Mucosa of descending colon (tissue), 3 donors: Measurements from ENCODE around the gene DNAJA3. TPM values are rescaled to one million over a fixed set of nuclear protein-coding genes. Genes with fewer than 3 reads are reported as not detected.

Experiments used
- ATAC-seq: fragments of 200-7000 bp; cut with Tn5 transposase; one replicate; pipeline ENCODE4 v1.9.1; 2020; ENCODE audit warnings: mild to moderate bottlenecking, moderate library complexity
- DNase-seq, 3 donors: peaks; one replicate each; pipeline ENCODE4 v3.0.0-alpha.2; 2020
- H3K36me3 ChIP-seq: fragments of 200-600 bp; one replicate; pipeline ENCODE4 v1.8.0; 2021; ENCODE audit warnings: low read depth, mild to moderate bottlenecking
- H3K4me1 ChIP-seq: fragments of 200-600 bp; one replicate; pipeline ENCODE4 v1.8.0; 2021; ENCODE audit warnings: low read depth, mild to moderate bottlenecking
- H3K4me3 ChIP-seq: fragments of 200-600 bp; one replicate; pipeline ENCODE4 v1.8.0; 2021; ENCODE audit warnings: mild to moderate bottlenecking
- H3K9me3 ChIP-seq: fragments of 200-600 bp; one replicate; pipeline ENCODE4 v1.8.0; 2021; ENCODE audit warnings: mild to moderate bottlenecking
- intact Hi-C, 2 donors: fragments of 100-400 bp; cut with DNase I in 1 of 2; cut with micrococcal nuclease in 1 of 2; formaldehyde crosslinking; loops; one replicate each; pipeline versions ENCODE4 v1.11.0 to v1.11.1; 2022; cut with DNase I, micrococcal nuclease
- total RNA-seq, 3 donors: library from RNA; stranded (reverse); fragmentation: NEBNext Ultra II Directional in 2 of 3; extraction: Animal tissue kit (Norgen Biotek cat#: 25700) in 2 of 3; gene quantifications; one replicate each; pipeline versions ENCODE4 v1.2.1 to v1.2.4, GENCODE V29; 2021 to 2023
- TF ChIP-seq, protein P1 (sequence below): fragments of 200-600 bp; IDR thresholded peaks from one replicate; pipeline ENCODE4 v1.8.0; 2022; ENCODE audit warnings: antibody characterized with exemption, mild to moderate bottlenecking
- donor health status: DM: no; HTN: no; CAD: no; lungs with moderate emphysema.
- donor health status: DM: no; HTN: no; CAD: no.
- donor health status: DM: no; HTN: yes; CAD: no.

The DNAJA3 gene
- total RNA-seq, 3 donors from 2014 or later, result 47.0 to 58.3 (median 54.8) TPM

DNA sequence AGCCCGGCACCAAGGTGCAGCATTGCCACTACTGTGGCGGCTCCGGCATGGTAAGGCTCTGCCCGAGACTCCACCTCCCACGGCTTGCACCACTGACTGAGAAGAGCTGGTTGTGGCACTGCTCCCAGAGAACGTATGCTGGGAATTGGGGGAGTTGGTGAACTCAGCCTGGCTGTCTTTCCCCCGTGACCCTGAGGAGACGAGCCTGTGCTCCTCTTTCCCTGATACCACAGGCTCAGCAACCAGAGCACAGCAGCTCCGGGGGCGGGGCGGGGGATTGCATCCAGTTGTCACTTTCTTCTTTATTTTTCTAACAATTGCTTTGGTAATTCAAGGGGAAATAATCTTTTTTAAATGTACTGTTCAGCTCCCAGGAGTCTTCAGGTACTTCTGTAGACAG, 16.7 kb downstream of the DNAJA3 start:
- H3K9me3 ChIP-seq, result no peaks in the 10 kb centered on the region
- H3K4me3 ChIP-seq, result no peak overlapping the region
- peaks cover 4% of the 10 kb centered on the region for H3K36me3 ChIP-seq
- TF ChIP-seq, protein P1, sequence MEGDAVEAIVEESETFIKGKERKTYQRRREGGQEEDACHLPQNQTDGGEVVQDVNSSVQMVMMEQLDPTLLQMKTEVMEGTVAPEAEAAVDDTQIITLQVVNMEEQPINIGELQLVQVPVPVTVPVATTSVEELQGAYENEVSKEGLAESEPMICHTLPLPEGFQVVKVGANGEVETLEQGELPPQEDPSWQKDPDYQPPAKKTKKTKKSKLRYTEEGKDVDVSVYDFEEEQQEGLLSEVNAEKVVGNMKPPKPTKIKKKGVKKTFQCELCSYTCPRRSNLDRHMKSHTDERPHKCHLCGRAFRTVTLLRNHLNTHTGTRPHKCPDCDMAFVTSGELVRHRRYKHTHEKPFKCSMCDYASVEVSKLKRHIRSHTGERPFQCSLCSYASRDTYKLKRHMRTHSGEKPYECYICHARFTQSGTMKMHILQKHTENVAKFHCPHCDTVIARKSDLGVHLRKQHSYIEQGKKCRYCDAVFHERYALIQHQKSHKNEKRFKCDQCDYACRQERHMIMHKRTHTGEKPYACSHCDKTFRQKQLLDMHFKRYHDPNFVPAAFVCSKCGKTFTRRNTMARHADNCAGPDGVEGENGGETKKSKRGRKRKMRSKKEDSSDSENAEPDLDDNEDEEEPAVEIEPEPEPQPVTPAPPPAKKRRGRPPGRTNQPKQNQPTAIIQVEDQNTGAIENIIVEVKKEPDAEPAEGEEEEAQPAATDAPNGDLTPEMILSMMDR, result no peak
- intact Hi-C loops, result no loop called here
- no peak for ATAC-seq
- H3K4me1 ChIP-seq, result no peaks in the 10 kb centered on the region
- DNase-seq, result no peak

DNA sequence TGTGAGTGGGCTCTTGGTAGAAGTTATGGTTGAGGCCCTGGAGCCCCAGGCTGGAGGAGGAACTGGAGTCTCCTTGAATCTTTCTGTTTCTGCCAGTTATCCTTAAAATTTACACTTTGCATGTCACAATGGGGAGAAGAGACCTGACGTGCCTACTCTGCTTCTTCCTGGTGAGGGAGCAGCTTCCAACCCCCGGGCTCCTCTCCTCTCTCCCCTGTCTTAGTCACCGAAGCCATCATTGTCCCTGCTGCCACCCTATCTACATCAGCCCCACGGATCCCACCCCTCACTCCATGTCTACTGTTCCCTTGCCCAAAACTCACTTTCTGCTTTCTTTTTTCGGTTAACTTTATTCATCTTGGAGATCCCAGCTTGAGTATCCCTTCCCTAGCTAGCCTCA, 17.6 kb downstream of the DNAJA3 start:
- no peak overlapping the region for H3K4me3 ChIP-seq
- no peaks in the 10 kb centered on the region for H3K4me1 ChIP-seq
- H3K36me3 ChIP-seq, result peaks cover 4% of the 10 kb centered on the region
- TF ChIP-seq, protein P1, result no peak
- H3K9me3 ChIP-seq, result no peaks in the 10 kb centered on the region
- no peak for ATAC-seq
- intact Hi-C loops, result no loop called here
- no peak for DNase-seq

DNA sequence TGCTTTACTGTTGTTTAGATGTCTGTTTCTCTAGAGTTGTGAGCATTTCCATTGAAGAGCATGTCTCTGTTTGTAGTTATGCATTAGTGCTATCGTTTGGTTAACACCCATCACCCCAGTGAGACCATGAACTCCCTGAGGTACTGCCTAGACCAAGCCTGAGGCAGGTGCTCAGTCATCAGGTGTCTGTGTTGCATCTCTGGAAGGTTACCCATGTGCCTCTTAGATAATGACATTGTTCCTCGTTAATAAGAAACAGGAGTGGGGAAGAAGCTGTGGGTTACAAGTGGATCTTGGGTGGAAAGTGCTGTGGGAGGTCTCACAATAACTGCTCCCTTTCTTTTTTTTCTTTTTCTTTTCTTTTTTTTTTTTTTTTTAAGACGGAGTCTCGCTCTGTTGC, 18.3 kb downstream of the DNAJA3 start:
- H3K4me1 ChIP-seq, result no peaks in the 10 kb centered on the region
- DNase-seq (no peak), ATAC-seq (no peak)
- TF ChIP-seq, protein P1, result no peak
- no peaks in the 10 kb centered on the region for H3K9me3 ChIP-seq
- H3K36me3 ChIP-seq, result peaks cover 4% of the 10 kb centered on the region
- H3K4me3 ChIP-seq, result no peak overlapping the region
- intact Hi-C loops, result no loop called here

DNA sequence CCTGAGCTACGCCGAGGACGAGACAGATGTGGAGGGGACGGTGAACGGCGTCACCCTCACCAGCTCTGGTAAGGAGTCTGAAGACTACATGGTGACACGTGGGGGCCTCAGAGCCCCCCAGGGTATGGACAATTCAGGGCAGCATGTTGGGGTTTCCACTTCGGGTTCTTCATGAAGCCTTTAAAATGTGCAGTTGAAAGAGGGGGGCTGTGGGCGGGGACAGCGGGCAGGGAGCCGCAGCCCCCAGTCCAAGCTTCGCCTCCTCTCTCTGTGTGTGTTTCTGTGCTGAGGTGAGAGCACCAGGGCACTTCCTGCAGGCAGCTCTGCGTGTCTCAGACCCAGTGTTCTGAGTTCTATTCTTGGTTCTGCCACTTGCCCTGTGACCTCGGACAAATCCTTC, 24.8 kb downstream of the DNAJA3 start:
- DNase-seq (no peak), ATAC-seq (no peak)
- TF ChIP-seq, protein P1, result no peak
- H3K4me3 ChIP-seq, result no peak overlapping the region
- H3K9me3 ChIP-seq, result no peaks in the 10 kb centered on the region
- H3K36me3 ChIP-seq, result peaks cover 9% of the 10 kb centered on the region
- no peaks in the 10 kb centered on the region for H3K4me1 ChIP-seq
- intact Hi-C loops, result no loop called here

DNA sequence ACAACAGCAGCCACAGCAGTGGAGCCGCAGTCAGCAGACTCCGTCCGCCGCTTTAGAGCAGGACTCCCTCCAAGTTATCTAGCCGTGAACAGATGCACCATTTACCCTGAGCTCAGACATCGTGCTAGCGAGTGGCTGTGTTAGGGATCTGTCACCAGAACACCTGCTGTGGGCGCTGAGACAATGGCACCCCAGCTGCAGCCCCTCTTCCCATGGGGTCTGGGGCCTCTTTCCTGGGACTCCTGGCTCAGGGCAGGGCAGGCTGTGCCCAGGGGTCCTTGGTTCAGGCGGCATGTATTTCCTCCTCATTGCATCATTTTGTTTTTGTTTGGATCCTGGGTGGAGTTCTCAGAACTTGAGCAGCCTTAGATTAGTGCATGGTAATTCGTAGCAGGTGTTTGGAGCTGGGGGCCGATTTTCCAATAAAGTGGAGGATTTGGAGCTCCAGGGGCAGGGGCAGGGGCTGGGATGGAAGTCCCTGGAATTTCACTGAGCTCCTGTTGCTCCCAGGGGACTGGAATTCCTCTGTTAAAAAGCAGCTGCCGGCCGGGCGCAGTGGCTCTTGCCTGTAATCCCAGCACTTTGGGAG, 25.4 kb downstream of the DNAJA3 start:
- no peaks in the 10 kb centered on the region for H3K9me3 ChIP-seq
- TF ChIP-seq, protein P1, result no peak
- ATAC-seq (no peak), DNase-seq (no peak)
- peaks cover 9% of the 10 kb centered on the region for H3K36me3 ChIP-seq
- no peaks in the 10 kb centered on the region for H3K4me1 ChIP-seq
- H3K4me3 ChIP-seq, result no peak overlapping the region
- intact Hi-C loops, result no loop called here

DNA sequence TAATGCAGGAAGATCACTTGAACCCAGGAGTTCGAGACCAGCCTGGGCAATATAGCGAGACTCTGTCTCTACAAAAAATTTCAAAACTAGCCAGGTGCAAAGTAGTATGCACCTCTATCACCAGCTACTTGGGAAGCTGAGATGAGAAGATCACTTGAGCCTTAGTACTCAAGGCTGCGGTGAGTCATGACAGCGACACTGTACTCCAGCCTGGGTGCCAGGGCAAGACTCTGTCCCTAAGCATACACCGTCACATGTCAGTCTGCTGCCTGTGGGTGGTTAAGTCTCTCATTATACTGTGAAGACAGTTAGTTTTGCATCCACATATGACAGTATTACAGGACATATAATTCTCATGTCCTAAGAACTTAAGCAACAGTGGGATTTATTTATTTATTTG, 27.0 kb downstream of the DNAJA3 start:
- DNase-seq (no peak), ATAC-seq (no peak)
- H3K4me3 ChIP-seq, result no peak overlapping the region
- H3K4me1 ChIP-seq, result no peaks in the 10 kb centered on the region
- no peaks in the 10 kb centered on the region for H3K9me3 ChIP-seq
- H3K36me3 ChIP-seq, result peaks cover 9% of the 10 kb centered on the region
- intact Hi-C loops, result no loop called here
- TF ChIP-seq, protein P1, result no peak
